Stimulated activated naive CD8-positive, alpha-beta T cell treated with anti-CD3 and anti-CD28 coated beads, Interleukin-15, amount 100 ng/mL, for 72 hours (primary cell): Measurements from ENCODE around the gene PKD2.
"Not testable (repeated sequence)": the region's sequence is repeated elsewhere in the genome, so short reads cannot be mapped to it uniquely, and the experiment has no call there.

Source experiments
- ATAC-seq: fragments of 150-1000 bp; cut with Tn5 transposase; 2 replicates; pipeline ENCODE4 v1.10.0; 2021; ENCODE audit warnings: mild to moderate bottlenecking, moderate library complexity
- DNase-seq, 2 donors: peaks; one replicate each; pipeline ENCODE4 v3.0.0; 2021 to 2022
- H3K27ac Mint-ChIP-seq, 2 donors: one replicate each; pipeline ENCODE4 v1.8.0; 2022; ENCODE audit warnings: mild to moderate bottlenecking in 2 of 2, mixed read lengths in 2 of 2, moderate library complexity in 2 of 2
- H3K27me3 Mint-ChIP-seq: one replicate; pipeline ENCODE4 v1.8.0; 2022; ENCODE audit warnings: mixed read lengths
- H3K4me1 Mint-ChIP-seq: one replicate; pipeline ENCODE4 v1.8.0; 2022; ENCODE audit warnings: mild to moderate bottlenecking, mixed read lengths
- H3K4me3 Mint-ChIP-seq, 2 donors: one replicate each; pipeline ENCODE4 v1.8.0; 2022; ENCODE audit warnings: mild to moderate bottlenecking in 2 of 2, mixed read lengths in 2 of 2, moderate library complexity in 1 of 2
- H3K9me3 Mint-ChIP-seq, 2 donors: one replicate each; pipeline ENCODE4 v1.8.0; 2022; ENCODE audit warnings: mixed read lengths in 2 of 2

PKD2 gene

GRCh38 chr4:88008122-88008742, 797 bp downstream of the PKD2 start:
- peak in 1 of 2 donors; percentile 17 for DNase-seq
- H3K4me1 Mint-ChIP-seq: peaks cover 38% of the 10 kb centered on the region

GRCh38 chr4:88008743-88009171, 1.3 kb downstream of the PKD2 start:
- Mint-ChIP-seq H3K4me3 (peak overlapping the region; percentile 87 to 92), H3K27me3 (peaks cover 12% of the 10 kb centered on the region), H3K27ac (no peak overlapping the region), H3K9me3 (no peaks in the 10 kb centered on the region), H3K4me1 (peaks cover 44% of the 10 kb centered on the region)
- ATAC-seq: no peak
- DNase-seq: no peak

More at GRCh38 chr4:88008122-88008742, 797 bp downstream of the PKD2 start:
- H3K27ac Mint-ChIP-seq: peak overlapping the region in 1 of 2 donors; percentile 19
- ATAC-seq: peak; percentile 56
- H3K27me3 Mint-ChIP-seq: peaks cover 12% of the 10 kb centered on the region
- no peaks in the 10 kb centered on the region for H3K9me3 Mint-ChIP-seq
- peak overlapping the region; percentile 87 to 92 for H3K4me3 Mint-ChIP-seq

GRCh38 chr4:88009871-88010270, 2.4 kb downstream of the PKD2 start:
- no peak for ATAC-seq
- Mint-ChIP-seq H3K9me3 (no peaks in the 10 kb centered on the region), H3K4me3 (no peak overlapping the region), H3K27me3 (peaks cover 12% of the 10 kb centered on the region), H3K4me1 (peaks cover 48% of the 10 kb centered on the region), H3K27ac (no peak overlapping the region)
- no peak for DNase-seq

DNA sequence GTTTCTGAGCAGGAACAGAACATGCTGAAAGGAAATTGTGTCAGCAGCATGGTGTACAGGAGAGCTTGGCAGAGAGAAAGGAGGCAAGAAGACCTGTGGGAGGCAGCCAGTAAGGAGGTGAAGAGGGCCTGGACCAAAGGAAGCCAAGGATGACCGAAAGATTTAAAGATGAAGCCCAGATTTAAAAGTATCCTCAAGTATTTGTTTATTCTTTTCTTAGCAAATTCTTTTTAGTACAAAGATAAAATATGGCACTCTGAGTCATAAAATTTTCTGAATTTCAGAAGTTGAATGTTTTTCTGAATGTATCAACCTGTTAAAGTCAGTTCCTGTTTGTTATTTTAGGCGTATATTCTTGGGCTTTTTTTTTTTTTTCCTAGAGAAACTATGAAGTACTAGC, 3.5 kb downstream of the PKD2 start:
- no peak overlapping the region for H3K27ac Mint-ChIP-seq
- H3K4me1 Mint-ChIP-seq: peaks cover 48% of the 10 kb centered on the region
- no peak for DNase-seq
- no peak for ATAC-seq
- H3K27me3 Mint-ChIP-seq: peaks cover 12% of the 10 kb centered on the region
- no peak overlapping the region for H3K4me3 Mint-ChIP-seq
- no peaks in the 10 kb centered on the region for H3K9me3 Mint-ChIP-seq

- Mint-ChIP-seq H3K4me1 (peaks cover 43% of the 10 kb centered on the region), H3K27ac (no peak overlapping the region), H3K27me3 (no peaks in the 10 kb centered on the region), H3K4me3 (no peak overlapping the region), H3K9me3 (no peaks in the 10 kb centered on the region)
- DNase-seq (no peak), ATAC-seq (no peak)
These were observed 5.2 kb downstream of the PKD2 start for GRCh38 chr4:88012647-88013046.

DNA sequence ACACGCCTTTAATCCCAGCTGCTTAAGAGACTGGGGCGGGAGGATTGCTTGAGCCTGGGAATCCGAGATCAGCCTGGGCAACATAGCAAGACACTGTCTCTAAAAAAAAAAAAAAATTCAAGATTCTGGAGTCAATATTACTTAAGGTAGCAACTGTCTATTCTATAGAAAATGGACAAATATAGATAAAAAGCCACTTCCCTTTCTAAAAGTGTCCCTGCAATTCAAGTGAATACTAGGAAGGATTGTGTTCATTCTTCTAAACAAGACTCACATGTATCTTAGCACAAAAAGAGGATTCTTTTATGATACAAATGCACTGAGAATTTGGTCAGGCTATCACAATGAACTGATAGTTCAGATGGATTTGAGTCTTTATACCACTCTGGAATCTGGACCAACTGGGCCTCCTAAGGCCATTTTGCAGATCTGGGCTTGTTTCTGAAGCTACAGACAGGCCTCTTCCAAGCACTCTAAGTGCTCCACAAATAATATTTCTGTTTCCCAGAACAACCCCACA, 7.0 kb downstream of the PKD2 start:
- no peak for DNase-seq
- peaks cover 36% of the 10 kb centered on the region for H3K4me1 Mint-ChIP-seq
- H3K27ac Mint-ChIP-seq: no peak overlapping the region
- H3K4me3 Mint-ChIP-seq: no peak overlapping the region
- H3K27me3 Mint-ChIP-seq: no peaks in the 10 kb centered on the region
- no peaks in the 10 kb centered on the region for H3K9me3 Mint-ChIP-seq
- ATAC-seq: no peak

GRCh38 chr4:88015659-88016295, 8.3 kb downstream of the PKD2 start:
- H3K27ac Mint-ChIP-seq: no peak overlapping the region
- H3K9me3 Mint-ChIP-seq: no peaks in the 10 kb centered on the region
- no peak overlapping the region for H3K4me3 Mint-ChIP-seq
- H3K4me1 Mint-ChIP-seq: peaks cover 32% of the 10 kb centered on the region
- no peak for DNase-seq
- no peaks in the 10 kb centered on the region for H3K27me3 Mint-ChIP-seq
- no peak for ATAC-seq

GRCh38 chr4:88017516-88018297, 10.3 kb downstream of the PKD2 start:
- H3K27me3 Mint-ChIP-seq: no peaks in the 10 kb centered on the region
- H3K4me3 Mint-ChIP-seq: no peak overlapping the region
- H3K27ac Mint-ChIP-seq: peak overlapping the region in 1 of 2 donors; percentile 83
- H3K4me1 Mint-ChIP-seq: peaks cover 14% of the 10 kb centered on the region
- no peaks in the 10 kb centered on the region for H3K9me3 Mint-ChIP-seq
- no peak for ATAC-seq
- DNase-seq: no peak

- Mint-ChIP-seq H3K27me3 (no peaks in the 10 kb centered on the region), H3K4me1 (peaks cover 7% of the 10 kb centered on the region), H3K9me3 (no peaks in the 10 kb centered on the region), H3K27ac (peak overlapping the region in 1 of 2 donors; percentile 59), H3K4me3 (no peak overlapping the region)
- no peak for ATAC-seq
- no peak for DNase-seq
These were observed 11.0 kb downstream of the PKD2 start for GRCh38 chr4:88018466-88018865.

- H3K27me3 Mint-ChIP-seq: no peaks in the 10 kb centered on the region
- peak overlapping the region; percentile 8 to 50 for H3K27ac Mint-ChIP-seq
- H3K4me3 Mint-ChIP-seq: no peak overlapping the region
- DNase-seq (no peak), ATAC-seq (no peak)
- H3K4me1 Mint-ChIP-seq: no peaks in the 10 kb centered on the region
- H3K9me3 Mint-ChIP-seq: peaks cover 10 to 12% of the 10 kb centered on the region in 2 donors
These were observed 14.4 kb downstream of the PKD2 start for GRCh38 chr4:88021824-88022223.

- peak overlapping the region; percentile 8 to 50 for H3K27ac Mint-ChIP-seq
- H3K4me3 Mint-ChIP-seq: no peak overlapping the region
- no peaks in the 10 kb centered on the region for H3K27me3 Mint-ChIP-seq
- H3K4me1 Mint-ChIP-seq: peaks cover 2% of the 10 kb centered on the region
- ATAC-seq (no peak), DNase-seq (no peak)
- H3K9me3 Mint-ChIP-seq: peaks cover 12 to 15% of the 10 kb centered on the region in 2 donors
These were observed 14.9 kb downstream of the PKD2 start for GRCh38 chr4:88022289-88022688.

DNA sequence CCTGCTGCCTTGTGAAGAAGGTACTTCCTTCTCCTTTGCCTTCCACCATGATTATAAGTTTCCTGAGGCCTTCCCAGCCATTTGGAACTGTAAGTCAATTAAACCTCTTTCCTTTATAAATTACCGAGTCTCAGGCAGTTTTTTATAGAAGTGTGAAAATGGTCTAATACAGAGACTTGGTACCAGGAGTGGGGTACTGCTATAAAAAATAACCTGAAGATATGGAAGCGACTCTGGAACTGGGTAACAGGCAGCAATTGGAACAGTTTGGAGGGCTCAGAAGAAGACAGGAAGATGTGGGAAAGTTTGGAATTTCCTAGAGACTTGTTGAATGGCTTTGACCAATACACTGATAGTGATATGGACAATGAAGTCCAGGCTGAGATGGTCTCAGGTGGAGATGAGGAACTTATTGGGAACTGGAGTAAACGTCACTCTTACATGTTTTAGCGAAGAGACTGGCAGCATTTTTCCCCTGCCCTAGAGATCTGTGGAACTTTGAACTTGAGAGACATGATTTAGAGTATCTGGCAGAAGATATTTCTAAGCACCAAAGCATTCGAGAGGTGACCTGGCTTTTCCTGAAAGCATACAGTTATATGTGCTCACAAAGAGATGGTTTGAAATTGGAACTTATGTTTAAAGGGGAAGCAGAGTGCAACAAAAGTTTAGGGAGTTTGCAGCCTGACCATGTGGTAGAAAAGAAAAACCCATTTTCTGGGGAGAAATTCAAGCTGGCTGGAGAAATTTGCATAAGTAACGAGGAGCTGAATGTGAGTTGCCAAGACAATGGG, 18.6 kb downstream of the PKD2 start:
- H3K4me3 Mint-ChIP-seq, ATAC-seq, H3K27me3 Mint-ChIP-seq, DNase-seq: not testable (repeated sequence)
- H3K9me3 Mint-ChIP-seq: peaks cover 20 to 23% of the 10 kb centered on the region in 2 donors
- peak overlapping the region in 1 of 2 donors; percentile 75 for H3K27ac Mint-ChIP-seq
- peaks cover 14% of the 10 kb centered on the region for H3K4me1 Mint-ChIP-seq

DNA sequence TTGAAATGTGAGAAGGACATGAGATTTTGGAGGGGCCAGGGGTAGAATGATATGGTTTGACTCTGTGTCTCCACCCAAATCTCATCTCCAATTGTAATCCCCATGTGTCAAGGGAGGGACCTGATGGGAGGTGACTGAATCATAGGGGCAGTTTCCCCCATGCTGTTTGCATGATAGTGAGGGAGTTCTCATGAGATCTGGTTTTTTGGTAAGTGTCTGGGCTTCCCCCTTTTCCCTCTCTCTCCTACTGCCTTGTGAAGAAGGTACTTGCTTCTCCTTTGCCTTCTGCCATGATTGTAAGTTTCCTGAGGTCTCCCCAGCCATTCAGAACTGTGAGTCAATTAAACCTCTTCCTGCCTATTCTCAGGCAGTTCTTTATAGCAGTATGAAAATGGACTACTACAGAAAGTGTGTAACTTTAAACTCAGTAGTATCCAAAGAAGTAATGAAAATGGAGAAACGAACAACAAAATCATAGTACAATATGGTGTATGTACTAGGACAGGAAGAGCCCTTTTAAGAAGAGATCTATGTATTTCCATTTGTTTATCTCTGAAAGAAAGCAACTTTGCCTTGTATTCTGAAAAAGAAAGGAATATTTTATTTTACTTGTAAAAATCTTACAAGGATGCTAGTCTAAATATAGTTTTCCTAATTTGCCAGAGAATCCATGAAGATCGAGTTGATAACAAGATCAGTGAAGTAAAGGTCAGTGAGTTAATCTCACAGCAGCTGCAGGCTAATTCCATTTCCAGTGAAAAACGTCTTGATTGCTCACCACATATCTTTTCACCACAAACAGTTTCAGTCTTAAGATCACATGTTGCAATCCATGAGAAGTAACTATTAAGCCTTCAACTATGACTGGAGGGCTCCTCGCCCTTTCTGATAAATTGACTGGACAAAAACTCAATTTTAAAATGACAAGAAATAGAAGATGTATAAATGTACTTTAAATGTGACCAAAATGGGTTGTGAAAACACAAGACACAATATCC, 20.5 kb downstream of the PKD2 start:
- peaks cover 20 to 23% of the 10 kb centered on the region in 2 donors for H3K9me3 Mint-ChIP-seq
- ATAC-seq (peak; percentile 46), DNase-seq (no peak)
- no peak overlapping the region for H3K4me3 Mint-ChIP-seq
- no peak overlapping the region for H3K27ac Mint-ChIP-seq
- H3K4me1 Mint-ChIP-seq: peaks cover 14% of the 10 kb centered on the region
- H3K27me3 Mint-ChIP-seq: no peaks in the 10 kb centered on the region

GRCh38 chr4:88028946-88029345, 21.5 kb downstream of the PKD2 start:
- no peak for ATAC-seq
- H3K9me3 Mint-ChIP-seq: peaks cover 20 to 23% of the 10 kb centered on the region in 2 donors
- no peak overlapping the region for H3K4me3 Mint-ChIP-seq
- no peaks in the 10 kb centered on the region for H3K27me3 Mint-ChIP-seq
- no peak for DNase-seq
- peaks cover 14% of the 10 kb centered on the region for H3K4me1 Mint-ChIP-seq
- no peak overlapping the region for H3K27ac Mint-ChIP-seq
